Measurements from ENCODE around the gene THOC6. TPM values are rescaled to one million over a fixed set of nuclear protein-coding genes. Genes with fewer than 3 reads are reported as not detected.

THOC6 gene
- total RNA-seq, 1 donor from 2014 or later = 22.6 TPM

DNA sequence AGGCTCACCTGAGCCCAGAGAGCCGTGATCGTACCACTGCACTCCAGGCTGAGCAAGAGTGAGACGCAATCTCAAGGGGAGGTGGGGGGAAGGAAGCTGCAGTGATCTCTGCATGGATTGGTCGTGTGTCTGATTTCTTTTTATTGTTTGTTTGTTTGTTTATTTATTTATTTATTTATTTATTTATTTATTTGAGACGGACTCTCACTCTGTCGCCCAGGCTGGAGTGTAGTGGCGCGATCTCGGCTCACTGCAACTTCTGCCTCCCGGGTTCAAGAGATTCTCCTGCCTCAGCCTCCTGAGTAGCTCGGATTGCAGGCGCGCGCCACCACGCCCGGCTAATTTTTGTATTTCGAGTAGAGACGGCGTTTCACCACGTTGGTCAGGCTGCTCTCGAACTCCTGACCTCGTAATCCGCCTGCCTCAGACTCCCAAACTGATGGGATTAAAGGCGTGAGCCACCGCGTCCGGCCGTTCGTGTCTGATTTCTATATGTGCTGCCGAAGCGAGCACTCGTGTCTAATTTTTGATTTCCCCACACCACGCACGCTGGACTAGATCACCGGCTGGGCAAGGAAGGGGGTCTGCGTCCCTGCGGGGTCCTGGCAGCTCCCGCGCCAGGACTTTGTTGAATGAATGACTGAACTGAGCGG, 4.1 kb upstream of the THOC6 start:
- peaks cover 43% of the 10 kb centered on the region for H3K4me1 ChIP-seq
- peak overlapping the region; percentile 63 to 68 for H3K4me3 ChIP-seq
- intact Hi-C loops (cut with DNase I) = no loop called here
- H3K27ac ChIP-seq = no peak overlapping the region
- H3K36me3 ChIP-seq = no peaks in the 10 kb centered on the region
- TF ChIP-seq POLR2AphosphoS5 (IDR thresholded peaks at IDR 0.05; ENCODE audit: insufficient read depth in 1 of 2, low read depth in 1 of 2) (no peak), POLR2A (IDR thresholded peaks at IDR 0.05) (no peak)
- TF ChIP-seq, protein P1, sequence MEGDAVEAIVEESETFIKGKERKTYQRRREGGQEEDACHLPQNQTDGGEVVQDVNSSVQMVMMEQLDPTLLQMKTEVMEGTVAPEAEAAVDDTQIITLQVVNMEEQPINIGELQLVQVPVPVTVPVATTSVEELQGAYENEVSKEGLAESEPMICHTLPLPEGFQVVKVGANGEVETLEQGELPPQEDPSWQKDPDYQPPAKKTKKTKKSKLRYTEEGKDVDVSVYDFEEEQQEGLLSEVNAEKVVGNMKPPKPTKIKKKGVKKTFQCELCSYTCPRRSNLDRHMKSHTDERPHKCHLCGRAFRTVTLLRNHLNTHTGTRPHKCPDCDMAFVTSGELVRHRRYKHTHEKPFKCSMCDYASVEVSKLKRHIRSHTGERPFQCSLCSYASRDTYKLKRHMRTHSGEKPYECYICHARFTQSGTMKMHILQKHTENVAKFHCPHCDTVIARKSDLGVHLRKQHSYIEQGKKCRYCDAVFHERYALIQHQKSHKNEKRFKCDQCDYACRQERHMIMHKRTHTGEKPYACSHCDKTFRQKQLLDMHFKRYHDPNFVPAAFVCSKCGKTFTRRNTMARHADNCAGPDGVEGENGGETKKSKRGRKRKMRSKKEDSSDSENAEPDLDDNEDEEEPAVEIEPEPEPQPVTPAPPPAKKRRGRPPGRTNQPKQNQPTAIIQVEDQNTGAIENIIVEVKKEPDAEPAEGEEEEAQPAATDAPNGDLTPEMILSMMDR (IDR thresholded peaks at IDR 0.05) = no peak
- peaks cover 5% of the 10 kb centered on the region for H3K27me3 ChIP-seq
- DNase-seq (ENCODE audit: extremely low spot score in 2 of 2) = no peak
- H3K9me3 ChIP-seq = no peaks in the 10 kb centered on the region

DNA sequence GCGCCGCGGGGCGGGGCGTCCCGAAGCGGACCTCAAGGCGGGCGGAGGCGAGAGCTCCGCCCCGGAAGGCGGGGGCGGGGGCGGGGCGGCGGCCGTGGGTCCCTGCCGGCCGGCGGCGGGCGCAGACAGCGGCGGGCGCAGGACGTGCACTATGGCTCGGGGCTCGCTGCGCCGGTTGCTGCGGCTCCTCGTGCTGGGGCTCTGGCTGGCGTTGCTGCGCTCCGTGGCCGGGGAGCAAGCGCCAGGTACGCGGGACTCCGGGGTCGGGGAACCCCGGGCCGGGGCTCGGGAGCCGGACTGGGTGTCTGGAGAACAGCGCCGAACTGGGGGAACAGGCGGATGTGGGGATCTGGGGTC, 3.6 kb upstream of the THOC6 start, which contains the start of gene TNFRSF12A:
TSS of gene TNFRSF12A (plus strand) at position 122 of the 357 bp plus-strand sequence. CDS start at position 152, 30 bp downstream.
- Histone ChIP-seq H3K4me3 (peak within 1 kb of the TSS; percentile 63 to 68), H3K36me3 (no peaks in the 10 kb centered on the region), H3K9me3 (no peaks in the 10 kb centered on the region), H3K4me1 (peaks cover 48% of the 10 kb centered on the region), H3K27ac (peak within 1 kb of the TSS; percentile 96), H3K27me3 (peaks cover 5% of the 10 kb centered on the region)
- no peak for DNase-seq (ENCODE audit: extremely low spot score in 2 of 2)
- TF ChIP-seq POLR2AphosphoS5 (IDR thresholded peaks at IDR 0.05; ENCODE audit: insufficient read depth in 1 of 2, low read depth in 1 of 2) = peak in 1 of 2 donors; percentile 58
- TF ChIP-seq POLR2A (IDR thresholded peaks at IDR 0.05) = peak in 1 of 2 donors; percentile 85
- TF ChIP-seq, protein P1 (IDR thresholded peaks at IDR 0.05) = no peak
- intact Hi-C loops (cut with DNase I) = no loop called here

- H3K4me1 ChIP-seq = peaks cover 51% of the 10 kb centered on the region
- intact Hi-C loops (cut with DNase I) = no loop called here
Measured at GRCh38 chr16:3020604-3021448, 3.0 kb upstream of the THOC6 start.

DNA sequence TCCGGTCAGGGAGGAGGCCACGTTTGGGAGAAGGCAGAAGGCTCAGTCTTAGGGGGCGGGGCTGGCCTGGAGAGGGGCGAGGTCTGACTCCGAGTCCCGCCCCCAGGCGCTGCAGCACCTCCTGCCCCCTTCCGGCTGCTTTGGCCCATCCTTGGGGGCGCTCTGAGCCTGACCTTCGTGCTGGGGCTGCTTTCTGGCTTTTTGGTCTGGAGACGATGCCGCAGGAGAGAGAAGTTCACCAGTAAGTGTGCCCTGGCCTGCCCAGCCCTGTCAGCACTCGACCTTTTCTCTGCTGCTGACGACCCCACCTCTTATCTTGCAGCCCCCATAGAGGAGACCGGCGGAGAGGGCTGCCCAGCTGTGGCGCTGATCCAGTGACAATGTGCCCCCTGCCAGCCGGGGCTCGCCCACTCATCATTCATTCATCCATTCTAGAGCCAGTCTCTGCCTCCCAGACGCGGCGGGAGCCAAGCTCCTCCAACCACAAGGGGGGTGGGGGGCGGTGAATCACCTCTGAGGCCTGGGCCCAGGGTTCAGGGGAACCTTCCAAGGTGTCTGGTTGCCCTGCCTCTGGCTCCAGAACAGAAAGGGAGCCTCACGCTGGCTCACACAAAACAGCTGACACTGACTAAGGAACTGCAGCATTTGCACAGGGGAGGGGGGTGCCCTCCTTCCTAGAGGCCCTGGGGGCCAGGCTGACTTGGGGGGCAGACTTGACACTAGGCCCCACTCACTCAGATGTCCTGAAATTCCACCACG, 2.2 kb upstream of the THOC6 start:
- Histone ChIP-seq H3K4me3 (peak overlapping the region; percentile 63 to 68), H3K27ac (peak overlapping the region; percentile 96), H3K27me3 (peaks cover 5% of the 10 kb centered on the region), H3K9me3 (no peaks in the 10 kb centered on the region), H3K4me1 (peaks cover 51% of the 10 kb centered on the region), H3K36me3 (peaks cover 0 to 3% of the 10 kb centered on the region in 2 donors)
- intact Hi-C loops (cut with DNase I) = no loop called here
- DNase-seq (ENCODE audit: extremely low spot score in 2 of 2) = no peak
- TF ChIP-seq, protein P1 (IDR thresholded peaks at IDR 0.05) = no peak

More at GRCh38 chr16:3020604-3021448, 3.0 kb upstream of the THOC6 start:
- Histone ChIP-seq H3K36me3 (no peaks in the 10 kb centered on the region), H3K4me3 (peak overlapping the region; percentile 63 to 68), H3K27ac (peak overlapping the region; percentile 96), H3K9me3 (no peaks in the 10 kb centered on the region), H3K27me3 (peaks cover 5% of the 10 kb centered on the region)
- peak in 1 of 2 donors; percentile 92 for DNase-seq (ENCODE audit: extremely low spot score in 2 of 2)
- peak; percentile 28 to 93 for TF ChIP-seq POLR2AphosphoS5 (IDR thresholded peaks at IDR 0.05; ENCODE audit: insufficient read depth in 1 of 2, low read depth in 1 of 2)
- TF ChIP-seq, protein P1 (IDR thresholded peaks at IDR 0.05) = no peak
